HG03025 (cell line): Measurements from ENCODE around the gene CYTH3.
"Not testable (repeated sequence)": the region's sequence is repeated elsewhere in the genome, so short reads cannot be mapped to it uniquely, and the experiment has no call there.

Source experiments
- ATAC-seq: cut with Tn5 transposase; IDR thresholded peaks from one replicate; pipeline ENCODE4 v1.9.1; 2021; ENCODE audit warnings: mild to moderate bottlenecking, moderate library complexity; ENCODE audit not compliant: unreplicated experiment, low FRiP score

The CYTH3 gene

GRCh38 chr7:6235029-6235871 lies 37.2 kb downstream of the CYTH3 start:
- ATAC-seq: no peak

GRCh38 chr7:6234384-6234783 lies 38.0 kb downstream of the CYTH3 start:
- ATAC-seq: no peak

- ATAC-seq: no peak
These were observed 39.9 kb downstream of the CYTH3 start for GRCh38 chr7:6232534-6232933.

GRCh38 chr7:6232116-6232515 lies 40.3 kb downstream of the CYTH3 start:
- no peak for ATAC-seq

GRCh38 chr7:6231184-6231583 lies 41.2 kb downstream of the CYTH3 start:
- no peak for ATAC-seq

- ATAC-seq: not testable (repeated sequence)
These were observed 43.1 kb downstream of the CYTH3 start for GRCh38 chr7:6229284-6229683.

- no peak for ATAC-seq
These were observed 43.8 kb downstream of the CYTH3 start for GRCh38 chr7:6228361-6229229.

- no peak for ATAC-seq
These were observed 45.1 kb downstream of the CYTH3 start for GRCh38 chr7:6227294-6227846.

- ATAC-seq: no peak
These were observed 46.1 kb downstream of the CYTH3 start for GRCh38 chr7:6226194-6226799.

- ATAC-seq: not testable (repeated sequence)
These were observed 49.0 kb downstream of the CYTH3 start for GRCh38 chr7:6223411-6223810.

- ATAC-seq: not testable (repeated sequence)
These were observed 49.4 kb downstream of the CYTH3 start for GRCh38 chr7:6223010-6223409.

- ATAC-seq: no peak
These were observed 50.8 kb downstream of the CYTH3 start for GRCh38 chr7:6221340-6222319.

GRCh38 chr7:6218329-6218728 lies 54.1 kb downstream of the CYTH3 start:
- ATAC-seq: no peak

GRCh38 chr7:6212008-6212407 lies 60.4 kb downstream of the CYTH3 start:
- ATAC-seq: no peak

GRCh38 chr7:6210621-6211372 lies 61.6 kb downstream of the CYTH3 start:
- no peak for ATAC-seq

- no peak for ATAC-seq
These were observed 63.1 kb downstream of the CYTH3 start for GRCh38 chr7:6209340-6209739.

GRCh38 chr7:6208573-6209328 lies 63.7 kb downstream of the CYTH3 start:
- ATAC-seq: no peak

GRCh38 chr7:6205971-6206660 lies 66.3 kb downstream of the CYTH3 start:
- ATAC-seq: no peak
